Measurements from ENCODE around the gene VWF.

The VWF gene

GRCh38 chr12:6076776-6077691, 47.4 kb downstream of the VWF start:
- Histone ChIP-seq H3K4me1 (ENCODE audit: control insufficient read depth, insufficient read depth, low read length) (peaks cover 14% of the 10 kb centered on the region; the same call in 1 of the 2 replicates), H3K9me3 (ENCODE audit: control insufficient read depth, insufficient read depth, low read depth, low read length) (no peaks in the 10 kb centered on the region), H3K27ac (ENCODE audit: low read depth, low read length) (no peak overlapping the region), H3K9ac (ENCODE audit: low read length) (no peak overlapping the region), H3K27me3 (ENCODE audit: control insufficient read depth, insufficient read depth, low read length) (no peaks in the 10 kb centered on the region), H3K36me3 (ENCODE audit: control insufficient read depth, insufficient read depth, low read length) (no peaks in the 10 kb centered on the region), H3K4me3 (ENCODE audit: low read depth, low read length) (no peak overlapping the region)

GRCh38 chr12:6076346-6076745, 48.1 kb downstream of the VWF start:
- H3K9ac ChIP-seq (ENCODE audit: low read length): no peak overlapping the region
- H3K27me3 ChIP-seq (ENCODE audit: control insufficient read depth, insufficient read depth, low read length): no peaks in the 10 kb centered on the region
- H3K4me3 ChIP-seq (ENCODE audit: low read depth, low read length): no peak overlapping the region
- H3K9me3 ChIP-seq (ENCODE audit: control insufficient read depth, insufficient read depth, low read depth, low read length): no peaks in the 10 kb centered on the region
- no peak overlapping the region for H3K27ac ChIP-seq (ENCODE audit: low read depth, low read length)
- peaks cover 14% of the 10 kb centered on the region; the same call in 1 of the 2 replicates for H3K4me1 ChIP-seq (ENCODE audit: control insufficient read depth, insufficient read depth, low read length)
- H3K36me3 ChIP-seq (ENCODE audit: control insufficient read depth, insufficient read depth, low read length): no peaks in the 10 kb centered on the region

GRCh38 chr12:6074979-6075585, 49.4 kb downstream of the VWF start:
- H3K9ac ChIP-seq (ENCODE audit: low read length): no peak overlapping the region
- H3K27me3 ChIP-seq (ENCODE audit: control insufficient read depth, insufficient read depth, low read length): no peaks in the 10 kb centered on the region

GRCh38 chr12:6074427-6074826, 50.0 kb downstream of the VWF start:
- H3K4me3 ChIP-seq (ENCODE audit: low read depth, low read length): no peak overlapping the region

More at GRCh38 chr12:6074979-6075585, 49.4 kb downstream of the VWF start:
- Histone ChIP-seq H3K9me3 (ENCODE audit: control insufficient read depth, insufficient read depth, low read depth, low read length) (no peaks in the 10 kb centered on the region), H3K36me3 (ENCODE audit: control insufficient read depth, insufficient read depth, low read length) (no peaks in the 10 kb centered on the region), H3K4me1 (ENCODE audit: control insufficient read depth, insufficient read depth, low read length) (peaks cover 14% of the 10 kb centered on the region; the same call in 1 of the 2 replicates), H3K4me3 (ENCODE audit: low read depth, low read length) (no peak overlapping the region), H3K27ac (ENCODE audit: low read depth, low read length) (no peak overlapping the region)

GRCh38 chr12:6073426-6073825, 51.0 kb downstream of the VWF start:
- Histone ChIP-seq H3K9ac (ENCODE audit: low read length) (no peak overlapping the region), H3K4me1 (ENCODE audit: control insufficient read depth, insufficient read depth, low read length) (peaks cover 14% of the 10 kb centered on the region; the same call in 1 of the 2 replicates), H3K4me3 (ENCODE audit: low read depth, low read length) (no peak overlapping the region), H3K27me3 (ENCODE audit: control insufficient read depth, insufficient read depth, low read length) (no peaks in the 10 kb centered on the region), H3K27ac (ENCODE audit: low read depth, low read length) (no peak overlapping the region), H3K36me3 (ENCODE audit: control insufficient read depth, insufficient read depth, low read length) (no peaks in the 10 kb centered on the region), H3K9me3 (ENCODE audit: control insufficient read depth, insufficient read depth, low read depth, low read length) (no peaks in the 10 kb centered on the region)

More at GRCh38 chr12:6074427-6074826, 50.0 kb downstream of the VWF start:
- Histone ChIP-seq H3K9ac (ENCODE audit: low read length) (no peak overlapping the region), H3K36me3 (ENCODE audit: control insufficient read depth, insufficient read depth, low read length) (no peaks in the 10 kb centered on the region), H3K27ac (ENCODE audit: low read depth, low read length) (no peak overlapping the region), H3K4me1 (ENCODE audit: control insufficient read depth, insufficient read depth, low read length) (peaks cover 14% of the 10 kb centered on the region; the same call in 1 of the 2 replicates), H3K27me3 (ENCODE audit: control insufficient read depth, insufficient read depth, low read length) (no peaks in the 10 kb centered on the region), H3K9me3 (ENCODE audit: control insufficient read depth, insufficient read depth, low read depth, low read length) (no peaks in the 10 kb centered on the region)

GRCh38 chr12:6072302-6072752, 52.1 kb downstream of the VWF start:
- Histone ChIP-seq H3K27me3 (ENCODE audit: control insufficient read depth, insufficient read depth, low read length) (no peaks in the 10 kb centered on the region), H3K36me3 (ENCODE audit: control insufficient read depth, insufficient read depth, low read length) (no peaks in the 10 kb centered on the region), H3K27ac (ENCODE audit: low read depth, low read length) (no peak overlapping the region), H3K9ac (ENCODE audit: low read length) (no peak overlapping the region), H3K9me3 (ENCODE audit: control insufficient read depth, insufficient read depth, low read depth, low read length) (no peaks in the 10 kb centered on the region), H3K4me1 (ENCODE audit: control insufficient read depth, insufficient read depth, low read length) (peaks cover 10% of the 10 kb centered on the region; the same call in 1 of the 2 replicates), H3K4me3 (ENCODE audit: low read depth, low read length) (no peak overlapping the region)

- Histone ChIP-seq H3K9me3 (ENCODE audit: control insufficient read depth, insufficient read depth, low read depth, low read length) (no peaks in the 10 kb centered on the region), H3K36me3 (ENCODE audit: control insufficient read depth, insufficient read depth, low read length) (no peaks in the 10 kb centered on the region), H3K9ac (ENCODE audit: low read length) (no peak overlapping the region), H3K27ac (ENCODE audit: low read depth, low read length) (no peak overlapping the region), H3K4me3 (ENCODE audit: low read depth, low read length) (no peak overlapping the region), H3K27me3 (ENCODE audit: control insufficient read depth, insufficient read depth, low read length) (no peaks in the 10 kb centered on the region), H3K4me1 (ENCODE audit: control insufficient read depth, insufficient read depth, low read length) (peaks cover 10% of the 10 kb centered on the region; the same call in 1 of the 2 replicates)
Measured at GRCh38 chr12:6071589-6071988, 52.9 kb downstream of the VWF start.

GRCh38 chr12:6070472-6071257, 53.8 kb downstream of the VWF start:
- no peak overlapping the region for H3K9ac ChIP-seq (ENCODE audit: low read length)
- no peaks in the 10 kb centered on the region for H3K9me3 ChIP-seq (ENCODE audit: control insufficient read depth, insufficient read depth, low read depth, low read length)
- no peak overlapping the region for H3K27ac ChIP-seq (ENCODE audit: low read depth, low read length)
- H3K27me3 ChIP-seq (ENCODE audit: control insufficient read depth, insufficient read depth, low read length): no peaks in the 10 kb centered on the region
- H3K36me3 ChIP-seq (ENCODE audit: control insufficient read depth, insufficient read depth, low read length): no peaks in the 10 kb centered on the region
- peaks cover 10% of the 10 kb centered on the region; the same call in 1 of the 2 replicates for H3K4me1 ChIP-seq (ENCODE audit: control insufficient read depth, insufficient read depth, low read length)
- H3K4me3 ChIP-seq (ENCODE audit: low read depth, low read length): no peak overlapping the region

- H3K27me3 ChIP-seq (ENCODE audit: control insufficient read depth, insufficient read depth, low read length): no peaks in the 10 kb centered on the region
- H3K27ac ChIP-seq (ENCODE audit: low read depth, low read length): no peak overlapping the region
- no peak overlapping the region for H3K4me3 ChIP-seq (ENCODE audit: low read depth, low read length)
- peaks cover 2% of the 10 kb centered on the region; the same call in 1 of the 2 replicates for H3K4me1 ChIP-seq (ENCODE audit: control insufficient read depth, insufficient read depth, low read length)
- no peaks in the 10 kb centered on the region for H3K9me3 ChIP-seq (ENCODE audit: control insufficient read depth, insufficient read depth, low read depth, low read length)
- H3K9ac ChIP-seq (ENCODE audit: low read length): no peak overlapping the region
- H3K36me3 ChIP-seq (ENCODE audit: control insufficient read depth, insufficient read depth, low read length): no peaks in the 10 kb centered on the region
Measured at GRCh38 chr12:6069437-6070093, 54.9 kb downstream of the VWF start.

- no peaks in the 10 kb centered on the region for H3K9me3 ChIP-seq (ENCODE audit: control insufficient read depth, insufficient read depth, low read depth, low read length)
- H3K36me3 ChIP-seq (ENCODE audit: control insufficient read depth, insufficient read depth, low read length): no peaks in the 10 kb centered on the region
- H3K4me1 ChIP-seq (ENCODE audit: control insufficient read depth, insufficient read depth, low read length): no peaks in the 10 kb centered on the region
- no peak overlapping the region for H3K4me3 ChIP-seq (ENCODE audit: low read depth, low read length)
- H3K27me3 ChIP-seq (ENCODE audit: control insufficient read depth, insufficient read depth, low read length): no peaks in the 10 kb centered on the region
- no peak overlapping the region for H3K9ac ChIP-seq (ENCODE audit: low read length)
- H3K27ac ChIP-seq (ENCODE audit: low read depth, low read length): no peak overlapping the region
Measured at GRCh38 chr12:6068227-6068626, 56.2 kb downstream of the VWF start.
